Measurements from ENCODE around the gene RGS6.

DNA sequence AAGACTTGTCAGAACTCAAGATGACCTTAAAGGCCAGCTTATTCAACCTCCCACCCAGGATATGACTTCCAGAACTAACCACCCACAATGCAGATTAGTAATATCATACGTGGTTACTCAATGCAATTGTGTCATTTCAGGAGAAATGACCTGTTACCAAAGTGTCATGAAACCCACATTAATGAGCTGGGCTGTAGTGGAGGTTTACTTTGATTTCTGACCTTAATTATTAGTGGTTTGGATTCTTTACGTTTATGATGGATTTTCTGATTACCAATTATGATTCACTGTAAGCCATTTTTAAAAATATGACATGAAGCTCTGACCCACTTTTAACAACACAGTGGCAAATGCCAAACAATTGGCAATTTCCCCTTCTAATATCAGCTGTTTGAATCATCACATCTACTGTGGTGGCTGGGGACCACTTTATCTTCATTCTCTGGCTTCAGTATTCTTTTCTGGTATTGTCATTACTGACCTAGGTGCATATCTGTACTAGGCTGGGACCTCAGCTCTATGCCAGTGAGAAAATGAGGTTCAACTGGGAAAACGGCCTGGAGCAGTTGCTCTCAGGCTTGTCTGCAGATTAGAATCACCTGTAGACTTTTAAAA lies 223.3 kb downstream of the RGS6 start:
- no peak for TF ChIP-seq GATA3 (IDR thresholded peaks at IDR 0.05; ENCODE audit: low read depth, low read length)
- no peak for TF ChIP-seq GATA2 (IDR thresholded peaks at IDR 0.05; ENCODE audit: low read depth, low read length)
